ENCODE data around the gene RGS6. TPM values are rescaled to one million over a fixed set of nuclear protein-coding genes. Genes with fewer than 3 reads are reported as not detected.

The RGS6 gene
- total and polyA plus RNA-seq, 4 donors: 0.06 to 5.3 (median 0.17) TPM; not detected in 1

GRCh38 chr14:72545411-72546311 is 613.4 kb downstream of the RGS6 start:
- Histone ChIP-seq H3K36me3 (ENCODE audit: control insufficient read depth in 4 of 4, insufficient read depth in 3 of 4, low read depth in 1 of 4, low read length in 3 of 4) (no peaks in the 10 kb centered on the region), H3K4me3 (ENCODE audit: low read depth in 1 of 3, low read length in 3 of 3) (no peak overlapping the region), H3K27me3 (ENCODE audit: control insufficient read depth in 4 of 4, insufficient read depth in 4 of 4, low read length in 3 of 4) (no peaks in the 10 kb centered on the region), H3K9me3 (ENCODE audit: control insufficient read depth in 4 of 4, low read length in 3 of 4) (no peaks in the 10 kb centered on the region), H3K9ac (ENCODE audit: low read depth in 1 of 2, low read length in 2 of 2) (peak overlapping the region in 1 of 2 donors; percentile 12), H3K4me1 (ENCODE audit: control insufficient read depth in 4 of 4, insufficient read depth in 4 of 4, low read length in 3 of 4) (peaks cover 5 to 40% (median 24%) of the 10 kb centered on the region in 4 donors), H3K27ac (ENCODE audit: low read depth in 1 of 2, low read length in 2 of 2) (peak overlapping the region; percentile 43 to 48)
- no peak for DNase-seq (ENCODE audit: low spot score)
- 60% methylated on average over 13 of the region's 13 CpGs for WGBS
- no peak for TF ChIP-seq HNF4G (IDR thresholded peaks at IDR 0.05)
- TF ChIP-seq FOXA1 (IDR thresholded peaks at IDR 0.05): no peak
- no peak for TF ChIP-seq NR2F2 (IDR thresholded peaks at IDR 0.05)
- TF ChIP-seq ZBTB33 (IDR thresholded peaks at IDR 0.05): no peak
- TF ChIP-seq FOXA2 (IDR thresholded peaks at IDR 0.05): no peak
- TF ChIP-seq JUND (IDR thresholded peaks at IDR 0.05): no peak
- no peak for TF ChIP-seq TAF1 (conservative IDR thresholded peaks at IDR 0.05)
- TF ChIP-seq, protein P1, sequence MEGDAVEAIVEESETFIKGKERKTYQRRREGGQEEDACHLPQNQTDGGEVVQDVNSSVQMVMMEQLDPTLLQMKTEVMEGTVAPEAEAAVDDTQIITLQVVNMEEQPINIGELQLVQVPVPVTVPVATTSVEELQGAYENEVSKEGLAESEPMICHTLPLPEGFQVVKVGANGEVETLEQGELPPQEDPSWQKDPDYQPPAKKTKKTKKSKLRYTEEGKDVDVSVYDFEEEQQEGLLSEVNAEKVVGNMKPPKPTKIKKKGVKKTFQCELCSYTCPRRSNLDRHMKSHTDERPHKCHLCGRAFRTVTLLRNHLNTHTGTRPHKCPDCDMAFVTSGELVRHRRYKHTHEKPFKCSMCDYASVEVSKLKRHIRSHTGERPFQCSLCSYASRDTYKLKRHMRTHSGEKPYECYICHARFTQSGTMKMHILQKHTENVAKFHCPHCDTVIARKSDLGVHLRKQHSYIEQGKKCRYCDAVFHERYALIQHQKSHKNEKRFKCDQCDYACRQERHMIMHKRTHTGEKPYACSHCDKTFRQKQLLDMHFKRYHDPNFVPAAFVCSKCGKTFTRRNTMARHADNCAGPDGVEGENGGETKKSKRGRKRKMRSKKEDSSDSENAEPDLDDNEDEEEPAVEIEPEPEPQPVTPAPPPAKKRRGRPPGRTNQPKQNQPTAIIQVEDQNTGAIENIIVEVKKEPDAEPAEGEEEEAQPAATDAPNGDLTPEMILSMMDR (IDR thresholded peaks at IDR 0.05; ENCODE audit: low read depth, low read length, missing input control): no peak
- TF ChIP-seq, protein P2, sequence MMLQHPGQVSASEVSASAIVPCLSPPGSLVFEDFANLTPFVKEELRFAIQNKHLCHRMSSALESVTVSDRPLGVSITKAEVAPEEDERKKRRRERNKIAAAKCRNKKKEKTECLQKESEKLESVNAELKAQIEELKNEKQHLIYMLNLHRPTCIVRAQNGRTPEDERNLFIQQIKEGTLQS (IDR thresholded peaks at IDR 0.05): no peak
- peak; percentile 38 to 56 for TF ChIP-seq RXRA (IDR thresholded peaks at IDR 0.05)
- no peak for TF ChIP-seq GABPA (IDR thresholded peaks at IDR 0.05 in 1 of 2, conservative IDR thresholded peaks at IDR 0.05 in 1 of 2)
- peak in 1 of 2 donors; percentile 46 for TF ChIP-seq RAD21 (IDR thresholded peaks at IDR 0.05)
- TF ChIP-seq YY1 (IDR thresholded peaks at IDR 0.05): no peak
- TF ChIP-seq, protein P3, sequence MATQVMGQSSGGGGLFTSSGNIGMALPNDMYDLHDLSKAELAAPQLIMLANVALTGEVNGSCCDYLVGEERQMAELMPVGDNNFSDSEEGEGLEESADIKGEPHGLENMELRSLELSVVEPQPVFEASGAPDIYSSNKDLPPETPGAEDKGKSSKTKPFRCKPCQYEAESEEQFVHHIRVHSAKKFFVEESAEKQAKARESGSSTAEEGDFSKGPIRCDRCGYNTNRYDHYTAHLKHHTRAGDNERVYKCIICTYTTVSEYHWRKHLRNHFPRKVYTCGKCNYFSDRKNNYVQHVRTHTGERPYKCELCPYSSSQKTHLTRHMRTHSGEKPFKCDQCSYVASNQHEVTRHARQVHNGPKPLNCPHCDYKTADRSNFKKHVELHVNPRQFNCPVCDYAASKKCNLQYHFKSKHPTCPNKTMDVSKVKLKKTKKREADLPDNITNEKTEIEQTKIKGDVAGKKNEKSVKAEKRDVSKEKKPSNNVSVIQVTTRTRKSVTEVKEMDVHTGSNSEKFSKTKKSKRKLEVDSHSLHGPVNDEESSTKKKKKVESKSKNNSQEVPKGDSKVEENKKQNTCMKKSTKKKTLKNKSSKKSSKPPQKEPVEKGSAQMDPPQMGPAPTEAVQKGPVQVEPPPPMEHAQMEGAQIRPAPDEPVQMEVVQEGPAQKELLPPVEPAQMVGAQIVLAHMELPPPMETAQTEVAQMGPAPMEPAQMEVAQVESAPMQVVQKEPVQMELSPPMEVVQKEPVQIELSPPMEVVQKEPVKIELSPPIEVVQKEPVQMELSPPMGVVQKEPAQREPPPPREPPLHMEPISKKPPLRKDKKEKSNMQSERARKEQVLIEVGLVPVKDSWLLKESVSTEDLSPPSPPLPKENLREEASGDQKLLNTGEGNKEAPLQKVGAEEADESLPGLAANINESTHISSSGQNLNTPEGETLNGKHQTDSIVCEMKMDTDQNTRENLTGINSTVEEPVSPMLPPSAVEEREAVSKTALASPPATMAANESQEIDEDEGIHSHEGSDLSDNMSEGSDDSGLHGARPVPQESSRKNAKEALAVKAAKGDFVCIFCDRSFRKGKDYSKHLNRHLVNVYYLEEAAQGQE (IDR thresholded peaks at IDR 0.05): no peak
- TF ChIP-seq, protein P4, sequence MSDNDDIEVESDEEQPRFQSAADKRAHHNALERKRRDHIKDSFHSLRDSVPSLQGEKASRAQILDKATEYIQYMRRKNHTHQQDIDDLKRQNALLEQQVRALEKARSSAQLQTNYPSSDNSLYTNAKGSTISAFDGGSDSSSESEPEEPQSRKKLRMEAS (IDR thresholded peaks at IDR 0.05): no peak
- TF ChIP-seq HNF4A (conservative IDR thresholded peaks at IDR 0.05): peak; percentile 44 to 55
- TF ChIP-seq EGR1 (IDR thresholded peaks at IDR 0.05; ENCODE audit: low read depth in 2 of 2): no peak
- peak; percentile 10 for TF ChIP-seq SP1 (IDR thresholded peaks at IDR 0.05)
